Gastroesophageal sphincter (tissue), 4 donors: ENCODE results near the gene RPS6KB1. TPM values are rescaled to one million over a fixed set of nuclear protein-coding genes. Genes with fewer than 3 reads are reported as not detected.
"Not testable (repeated sequence)": the region's sequence is repeated elsewhere in the genome, so short reads cannot be mapped to it uniquely, and the experiment has no call there.

Experiments
- ATAC-seq: fragments of 150-250 bp; one replicate; pipeline ENCODE4 v1.9.1; 2016; ENCODE audit warnings: mild to moderate bottlenecking, moderate library complexity
- H3K27ac ChIP-seq, 4 donors: fragments of 200-600 bp; sonication (generic) in 3 of 4; 1 replicate in 3 of 4; 2 replicates in 1 of 4; pipeline ENCODE4 v1.5.1; 2016 to 2019
- H3K27me3 ChIP-seq: fragments of 200-600 bp; sonication (generic); one replicate; pipeline ENCODE4 v1.5.1; 2019
- H3K36me3 ChIP-seq, 2 donors: fragments of 200-600 bp; sonication (generic); one replicate each; pipeline ENCODE4 v1.5.1; 2019; ENCODE audit warnings: control low read depth in 1 of 2
- H3K4me1 ChIP-seq, 3 donors: fragments of 200-600 bp; sonication (generic); 1 replicate in 2 of 3; 2 replicates in 1 of 3; pipeline ENCODE4 v1.5.1; 2016 to 2019; ENCODE audit warnings: control low read depth in 2 of 3
- H3K4me3 ChIP-seq, 2 donors: fragments of 200-600 bp; sonication (generic); one replicate each; pipeline ENCODE4 v1.5.1; 2019; ENCODE audit warnings: mild to moderate bottlenecking in 1 of 2, moderate library complexity in 1 of 2
- H3K9me3 ChIP-seq, 3 donors: fragments of 200-600 bp; sonication (generic); one replicate each; pipeline ENCODE4 v1.5.1; 2017 to 2019; ENCODE audit warnings: control low read depth in 2 of 3
- EP300 ChIP-seq: sonication (generic); formaldehyde crosslinking; IDR thresholded peaks from one replicate; pipeline ENCODE4 v1.6.1; 2017; ENCODE audit warnings: antibody characterized with exemption, mild to moderate bottlenecking
- POLR2A ChIP-seq, 2 donors: fragments of 450-650 bp; IDR thresholded peaks; one replicate each; pipeline ENCODE4 v1.6.1; 2017; ENCODE audit warnings: antibody characterized with exemption in 2 of 2, mild to moderate bottlenecking in 2 of 2, moderate library complexity in 1 of 2
- POLR2AphosphoS5 ChIP-seq: sonication (generic); formaldehyde crosslinking; IDR thresholded peaks from one replicate; pipeline ENCODE4 v1.6.1; 2017; ENCODE audit warnings: antibody characterized with exemption
- WGBS, 2 donors: methylation state at CpG; one replicate each; pipeline ENCODE4 v1.1.5; 2018; ENCODE audit warnings: low coverage in 1 of 2; 5-methylcytosine and 5-hydroxymethylcytosine counted together
- total RNA-seq, 4 donors: library from RNA; depleted of rRNA; stranded (reverse); fragments of >200 nt; gene quantifications; one replicate each; pipeline ENCODE4 v1.1.0, GENCODE V29; 2016
- TF ChIP-seq, protein P1 (sequence below), 4 experiments: fragments of 200-600 bp in 2 of 4; fragments of 450-650 bp in 2 of 4; sonication (generic) in 1 of 4; IDR thresholded peaks; one replicate each; pipeline ENCODE4 v1.5.1; 2017 to 2019; ENCODE audit warnings: antibody characterized with exemption in 4 of 4, mild to moderate bottlenecking in 2 of 4, moderate library complexity in 2 of 4

The RPS6KB1 gene
- total RNA-seq, 4 donors from 2014 or later: 19.2 to 36.3 (median 27.6) TPM

DNA sequence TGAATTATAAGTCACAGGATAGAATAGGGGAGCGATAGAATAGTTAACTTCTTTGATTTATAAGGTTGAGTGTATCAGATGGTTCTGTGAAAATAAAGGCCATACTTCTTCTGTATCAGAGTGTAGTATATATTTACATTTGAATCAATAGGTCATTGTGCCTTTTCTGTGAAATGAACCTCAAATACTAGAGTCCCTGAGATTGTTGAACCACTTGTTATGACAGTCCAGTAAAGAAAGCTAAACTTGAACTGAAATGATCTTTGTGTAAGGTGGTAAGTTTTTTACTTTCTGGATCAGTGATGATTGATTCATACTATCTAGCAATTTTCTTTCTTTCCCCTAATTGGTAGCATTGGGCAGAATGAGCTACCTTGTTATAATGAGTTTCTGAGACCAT is 40.4 kb downstream of the RPS6KB1 start:
- H3K36me3 ChIP-seq: peaks cover 20 to 100% of the 10 kb centered on the region in 2 donors
- 100% methylated on average over 1 of the region's 1 CpG for WGBS, 2 donors
- not testable (repeated sequence) for H3K27ac ChIP-seq, H3K4me3 ChIP-seq, H3K27me3 ChIP-seq, H3K4me1 ChIP-seq, ATAC-seq, H3K9me3 ChIP-seq

DNA sequence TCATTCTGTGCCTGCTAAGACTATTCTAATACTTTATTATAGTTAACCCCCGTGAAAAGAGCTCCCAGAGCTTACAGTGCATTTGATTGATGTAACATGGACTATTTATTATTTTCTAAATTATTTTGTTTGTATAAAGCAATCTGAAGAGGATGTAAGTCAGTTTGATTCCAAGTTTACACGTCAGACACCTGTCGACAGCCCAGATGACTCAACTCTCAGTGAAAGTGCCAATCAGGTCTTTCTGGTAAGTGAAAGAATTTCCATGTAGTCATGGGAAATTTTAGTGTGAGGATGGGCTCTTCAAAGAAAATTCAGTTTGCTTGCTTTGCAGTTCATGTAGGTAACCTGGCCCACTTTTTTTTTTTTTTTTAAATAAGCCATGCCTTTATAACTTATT is 47.8 kb downstream of the RPS6KB1 start:
- 66 to 79% methylated on average over 3 of the region's 3 CpGs for WGBS, 2 donors
- not testable (repeated sequence) for H3K27ac ChIP-seq, H3K9me3 ChIP-seq, ATAC-seq, H3K4me1 ChIP-seq, H3K4me3 ChIP-seq, H3K27me3 ChIP-seq
- H3K36me3 ChIP-seq: peaks cover 4 to 97% of the 10 kb centered on the region in 2 donors

DNA sequence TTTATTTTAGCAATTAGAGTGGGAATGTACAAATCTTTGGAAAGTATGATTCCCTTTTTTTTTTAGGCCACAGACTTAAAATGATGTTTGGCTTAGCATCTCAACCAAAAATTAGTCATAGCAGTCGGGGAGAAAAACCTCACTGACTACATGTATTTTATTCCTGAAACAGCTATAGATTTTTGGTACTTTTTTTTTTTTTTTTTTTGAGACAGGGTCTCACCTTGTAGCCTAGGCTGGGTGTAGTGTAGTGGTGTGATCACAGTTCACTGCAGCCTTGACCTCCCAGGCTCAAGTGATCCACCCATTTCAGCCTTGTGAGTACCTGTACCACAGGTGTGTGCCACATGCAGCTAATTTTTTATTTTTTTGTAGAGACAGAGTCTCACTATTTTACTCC is 48.2 kb downstream of the RPS6KB1 start:
- H3K36me3 ChIP-seq: peaks cover 4 to 97% of the 10 kb centered on the region in 2 donors
- no peak overlapping the region for H3K4me3 ChIP-seq
- no peaks in the 10 kb centered on the region for H3K27me3 ChIP-seq
- no peaks in the 10 kb centered on the region for H3K4me1 ChIP-seq
- no peak for ATAC-seq
- TF ChIP-seq POLR2AphosphoS5 (no peak), EP300 (no peak)
- TF ChIP-seq, protein P1, sequence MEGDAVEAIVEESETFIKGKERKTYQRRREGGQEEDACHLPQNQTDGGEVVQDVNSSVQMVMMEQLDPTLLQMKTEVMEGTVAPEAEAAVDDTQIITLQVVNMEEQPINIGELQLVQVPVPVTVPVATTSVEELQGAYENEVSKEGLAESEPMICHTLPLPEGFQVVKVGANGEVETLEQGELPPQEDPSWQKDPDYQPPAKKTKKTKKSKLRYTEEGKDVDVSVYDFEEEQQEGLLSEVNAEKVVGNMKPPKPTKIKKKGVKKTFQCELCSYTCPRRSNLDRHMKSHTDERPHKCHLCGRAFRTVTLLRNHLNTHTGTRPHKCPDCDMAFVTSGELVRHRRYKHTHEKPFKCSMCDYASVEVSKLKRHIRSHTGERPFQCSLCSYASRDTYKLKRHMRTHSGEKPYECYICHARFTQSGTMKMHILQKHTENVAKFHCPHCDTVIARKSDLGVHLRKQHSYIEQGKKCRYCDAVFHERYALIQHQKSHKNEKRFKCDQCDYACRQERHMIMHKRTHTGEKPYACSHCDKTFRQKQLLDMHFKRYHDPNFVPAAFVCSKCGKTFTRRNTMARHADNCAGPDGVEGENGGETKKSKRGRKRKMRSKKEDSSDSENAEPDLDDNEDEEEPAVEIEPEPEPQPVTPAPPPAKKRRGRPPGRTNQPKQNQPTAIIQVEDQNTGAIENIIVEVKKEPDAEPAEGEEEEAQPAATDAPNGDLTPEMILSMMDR (IDR thresholded peaks at IDR 0.05): no peak
- no peak overlapping the region for H3K27ac ChIP-seq
- no peaks in the 10 kb centered on the region for H3K9me3 ChIP-seq
- 64 to 92% methylated on average over 1 of the region's 1 CpG for WGBS, 2 donors

DNA sequence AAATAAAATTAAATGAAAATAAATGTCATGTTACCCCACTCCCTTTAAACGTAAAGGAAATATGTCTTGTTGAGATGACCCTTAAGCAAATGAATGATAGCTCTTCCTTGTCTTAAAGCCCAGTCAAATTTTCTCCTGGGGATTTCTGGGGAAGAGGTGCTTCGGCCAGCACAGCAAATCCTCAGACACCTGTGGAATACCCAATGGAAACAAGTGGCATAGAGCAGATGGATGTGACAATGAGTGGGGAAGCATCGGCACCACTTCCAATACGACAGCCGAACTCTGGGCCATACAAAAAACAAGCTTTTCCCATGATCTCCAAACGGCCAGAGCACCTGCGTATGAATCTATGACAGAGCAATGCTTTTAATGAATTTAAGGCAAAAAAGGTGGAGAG is 53.5 kb downstream of the RPS6KB1 start:
- peaks cover 0 to 88% of the 10 kb centered on the region in 2 donors for H3K36me3 ChIP-seq
- H3K27ac ChIP-seq, H3K9me3 ChIP-seq, H3K4me1 ChIP-seq, ATAC-seq, H3K27me3 ChIP-seq, H3K4me3 ChIP-seq: not testable (repeated sequence)
- 60 to 88% methylated on average over 1 to 4 of the region's 7 CpGs for WGBS, 2 donors

DNA sequence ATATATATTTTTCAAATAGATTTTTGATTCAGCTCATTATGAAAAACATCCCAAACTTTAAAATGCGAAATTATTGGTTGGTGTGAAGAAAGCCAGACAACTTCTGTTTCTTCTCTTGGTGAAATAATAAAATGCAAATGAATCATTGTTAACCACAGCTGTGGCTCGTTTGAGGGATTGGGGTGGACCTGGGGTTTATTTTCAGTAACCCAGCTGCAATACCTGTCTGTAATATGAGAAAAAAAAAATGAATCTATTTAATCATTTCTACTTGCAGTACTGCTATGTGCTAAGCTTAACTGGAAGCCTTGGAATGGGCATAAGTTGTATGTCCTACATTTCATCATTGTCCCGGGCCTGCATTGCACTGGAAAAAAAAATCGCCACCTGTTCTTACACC is 54.4 kb downstream of the RPS6KB1 start:
- H3K27me3 ChIP-seq, ATAC-seq, H3K4me1 ChIP-seq, H3K4me3 ChIP-seq, H3K9me3 ChIP-seq, H3K27ac ChIP-seq: not testable (repeated sequence)
- 62 to 67% methylated on average over 4 of the region's 4 CpGs for WGBS, 2 donors
- peaks cover 0 to 80% of the 10 kb centered on the region in 2 donors for H3K36me3 ChIP-seq

DNA sequence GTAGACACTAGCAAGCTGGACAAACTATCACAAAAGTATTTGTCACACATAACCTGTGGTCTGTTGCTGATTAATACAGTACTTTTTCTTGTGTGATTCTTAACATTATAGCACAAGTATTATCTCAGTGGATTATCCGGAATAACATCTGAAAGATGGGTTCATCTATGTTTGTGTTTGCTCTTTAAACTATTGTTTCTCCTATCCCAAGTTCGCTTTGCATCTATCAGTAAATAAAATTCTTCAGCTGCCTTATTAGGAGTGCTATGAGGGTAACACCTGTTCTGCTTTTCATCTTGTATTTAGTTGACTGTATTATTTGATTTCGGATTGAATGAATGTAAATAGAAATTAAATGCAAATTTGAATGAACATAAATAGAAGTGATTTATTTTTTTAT is 57.1 kb downstream of the RPS6KB1 start:
- H3K27me3 ChIP-seq: no peaks in the 10 kb centered on the region
- H3K4me3 ChIP-seq: no peak overlapping the region
- 80 to 83% methylated on average over 3 of the region's 3 CpGs for WGBS, 2 donors
- ATAC-seq: no peak
- H3K4me1 ChIP-seq: no peaks in the 10 kb centered on the region
- H3K36me3 ChIP-seq: peaks cover 0 to 69% of the 10 kb centered on the region in 2 donors
- no peak for TF ChIP-seq POLR2A (IDR thresholded peaks at IDR 0.05)
- TF ChIP-seq, protein P1 (IDR thresholded peaks at IDR 0.05): no peak
- no peak for TF ChIP-seq EP300
- TF ChIP-seq POLR2AphosphoS5: no peak
- no peak overlapping the region for H3K27ac ChIP-seq
- H3K9me3 ChIP-seq: no peaks in the 10 kb centered on the region

DNA sequence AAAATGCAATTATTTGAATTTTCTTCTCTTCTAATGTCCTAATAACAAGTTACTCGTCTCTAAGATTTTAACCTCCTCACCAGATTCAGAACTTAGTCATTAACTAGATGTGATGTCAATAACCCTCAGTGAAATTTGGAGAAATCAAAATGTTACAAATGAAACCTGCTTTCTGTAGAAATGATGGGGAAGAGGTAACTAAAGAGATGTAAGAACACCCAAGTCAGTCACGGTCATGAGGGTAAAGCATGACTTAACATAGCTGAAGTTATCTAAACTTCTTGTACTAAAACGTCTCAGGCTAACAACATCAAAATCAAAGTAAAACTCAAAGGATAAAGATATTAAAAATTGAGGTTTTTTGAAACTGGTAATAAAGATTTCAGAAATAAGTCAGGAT is 61.9 kb downstream of the RPS6KB1 start:
- H3K4me1 ChIP-seq: no peaks in the 10 kb centered on the region
- no peaks in the 10 kb centered on the region for H3K9me3 ChIP-seq
- H3K27me3 ChIP-seq: no peaks in the 10 kb centered on the region
- H3K36me3 ChIP-seq: peaks cover 0 to 60% of the 10 kb centered on the region in 2 donors
- TF ChIP-seq EP300 (no peak), POLR2AphosphoS5 (no peak)
- TF ChIP-seq, protein P1 (IDR thresholded peaks at IDR 0.05): no peak
- 76 to 91% methylated on average over 3 of the region's 3 CpGs for WGBS, 2 donors
- no peak overlapping the region for H3K4me3 ChIP-seq
- no peak overlapping the region for H3K27ac ChIP-seq
- ATAC-seq: no peak

DNA sequence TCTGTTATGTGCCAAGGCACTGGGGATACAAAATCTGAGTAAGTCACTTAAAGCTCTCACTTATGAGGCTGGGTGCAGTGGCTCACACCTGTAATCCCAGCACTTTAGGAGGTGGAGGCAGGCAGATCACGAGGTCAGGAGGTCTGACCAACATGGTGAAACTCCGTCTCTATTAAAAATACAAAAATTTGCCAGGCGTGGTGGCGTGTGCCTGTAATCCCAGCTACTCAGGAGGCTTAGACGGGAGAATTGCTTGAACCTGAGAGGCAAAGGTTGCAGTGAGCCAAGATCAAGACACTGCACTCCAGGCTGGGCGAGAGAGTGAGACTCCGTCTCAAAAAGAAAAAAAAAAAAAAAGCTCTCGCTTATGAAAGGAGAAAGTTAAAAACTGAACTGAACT is 66.7 kb downstream of the RPS6KB1 start:
- H3K27ac ChIP-seq, ATAC-seq, H3K9me3 ChIP-seq, H3K27me3 ChIP-seq, H3K4me3 ChIP-seq: not testable (repeated sequence)
- Histone ChIP-seq H3K4me1 (peaks cover 0 to 21% (median 8%) of the 10 kb centered on the region in 3 donors), H3K36me3 (peaks cover 0 to 33% of the 10 kb centered on the region in 2 donors)
- 85 to 97% methylated on average over 4 to 6 of the region's 8 CpGs for WGBS, 2 donors
